Measurements from ENCODE around the gene C2CD2. TPM values are rescaled to one million over a fixed set of nuclear protein-coding genes. Genes with fewer than 3 reads are reported as not detected.

The C2CD2 gene
- total and polyA plus RNA-seq, 2 donors (not counting 1 experiment from before 2014, with no cell fraction given), result 20.3 to 22.3 TPM

DNA sequence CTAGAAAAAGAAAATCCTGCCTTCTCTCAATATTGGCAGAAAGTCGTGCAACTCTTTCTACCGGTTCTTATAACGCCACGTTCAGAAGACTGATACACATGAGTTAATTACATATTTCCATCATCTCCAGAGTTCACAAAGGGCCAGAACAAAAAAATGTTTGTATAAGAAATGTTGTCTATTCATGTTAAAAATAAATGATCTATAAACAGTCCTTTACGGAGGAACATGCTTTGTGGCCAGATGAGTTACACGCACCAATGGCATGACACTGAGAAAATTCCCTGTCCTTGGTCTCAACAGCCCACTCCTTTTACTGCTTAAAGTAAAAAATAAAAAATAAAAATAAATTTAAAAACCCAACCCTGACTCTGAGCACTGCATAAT is 29.5 kb downstream of the C2CD2 start:
- H3K9ac ChIP-seq (ENCODE audit: insufficient read depth, low read length), result no peak overlapping the region
- no peaks in the 10 kb centered on the region for H3K27me3 ChIP-seq (ENCODE audit: control insufficient read depth, insufficient read depth, low read length)
- no peaks in the 10 kb centered on the region for H4K20me1 ChIP-seq (ENCODE audit: control insufficient read depth, extremely low read depth, insufficient read depth, low read length)
- H3K4me2 ChIP-seq (ENCODE audit: extremely low read depth, insufficient read depth, low read length), result peak overlapping the region; percentile 92
- no peak overlapping the region for H2AFZ ChIP-seq (ENCODE audit: low read length)
- H3K4me1 ChIP-seq (ENCODE audit: control insufficient read depth, extremely low read depth, insufficient read depth, low read length), result peaks cover 20% of the 10 kb centered on the region
- H3K36me3 ChIP-seq (ENCODE audit: control insufficient read depth, insufficient read depth, low read length), result no peaks in the 10 kb centered on the region
- H3K4me3 ChIP-seq (replicated peaks in 1 of 4; ENCODE audit: control extremely low read depth in 1 of 4, insufficient read depth in 1 of 4, low read depth in 3 of 4, low read length in 4 of 4), result peak overlapping the region in 2 of 4 experiments; percentile 7 to 23
- peaks cover 6% of the 10 kb centered on the region for H3K79me2 ChIP-seq (ENCODE audit: control insufficient read depth, insufficient read depth, low read length)
- TF ChIP-seq EZH2 (IDR thresholded peaks at IDR 0.05; ENCODE audit: low read length, missing control alignments), result no peak
- TF ChIP-seq, protein P1, sequence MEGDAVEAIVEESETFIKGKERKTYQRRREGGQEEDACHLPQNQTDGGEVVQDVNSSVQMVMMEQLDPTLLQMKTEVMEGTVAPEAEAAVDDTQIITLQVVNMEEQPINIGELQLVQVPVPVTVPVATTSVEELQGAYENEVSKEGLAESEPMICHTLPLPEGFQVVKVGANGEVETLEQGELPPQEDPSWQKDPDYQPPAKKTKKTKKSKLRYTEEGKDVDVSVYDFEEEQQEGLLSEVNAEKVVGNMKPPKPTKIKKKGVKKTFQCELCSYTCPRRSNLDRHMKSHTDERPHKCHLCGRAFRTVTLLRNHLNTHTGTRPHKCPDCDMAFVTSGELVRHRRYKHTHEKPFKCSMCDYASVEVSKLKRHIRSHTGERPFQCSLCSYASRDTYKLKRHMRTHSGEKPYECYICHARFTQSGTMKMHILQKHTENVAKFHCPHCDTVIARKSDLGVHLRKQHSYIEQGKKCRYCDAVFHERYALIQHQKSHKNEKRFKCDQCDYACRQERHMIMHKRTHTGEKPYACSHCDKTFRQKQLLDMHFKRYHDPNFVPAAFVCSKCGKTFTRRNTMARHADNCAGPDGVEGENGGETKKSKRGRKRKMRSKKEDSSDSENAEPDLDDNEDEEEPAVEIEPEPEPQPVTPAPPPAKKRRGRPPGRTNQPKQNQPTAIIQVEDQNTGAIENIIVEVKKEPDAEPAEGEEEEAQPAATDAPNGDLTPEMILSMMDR (conservative IDR thresholded peaks at IDR 0.05 in 1 of 2, IDR thresholded peaks at IDR 0.05 in 1 of 2; ENCODE audit: low read depth in 1 of 2, low read length in 2 of 2), result no peak
- peak; percentile 45 to 57 for DNase-seq (ENCODE audit: low read depth in 2 of 2)
- H3K27ac ChIP-seq (ENCODE audit: insufficient read depth, low read length), result peak overlapping the region; percentile 83
- H3K9me3 ChIP-seq (ENCODE audit: control insufficient read depth, insufficient read depth, low read depth, low read length), result no peaks in the 10 kb centered on the region

GRCh38 chr21:41923631-41924367 is 30.0 kb downstream of the C2CD2 start:
- H2AFZ ChIP-seq (ENCODE audit: low read length), result no peak overlapping the region
- TF ChIP-seq, protein P1 (conservative IDR thresholded peaks at IDR 0.05 in 1 of 2, IDR thresholded peaks at IDR 0.05 in 1 of 2; ENCODE audit: low read depth in 1 of 2, low read length in 2 of 2), result no peak
- H3K27ac ChIP-seq (ENCODE audit: insufficient read depth, low read length), result peak overlapping the region; percentile 83
- peak overlapping the region in 3 of 4 experiments; percentile 6 to 23 (median 11) for H3K4me3 ChIP-seq (replicated peaks in 1 of 4; ENCODE audit: control extremely low read depth in 1 of 4, insufficient read depth in 1 of 4, low read depth in 3 of 4, low read length in 4 of 4)
- peak overlapping the region; percentile 48 for H3K9ac ChIP-seq (ENCODE audit: insufficient read depth, low read length)
- H3K4me2 ChIP-seq (ENCODE audit: extremely low read depth, insufficient read depth, low read length), result peak overlapping the region; percentile 92
- H3K27me3 ChIP-seq (ENCODE audit: control insufficient read depth, insufficient read depth, low read length), result no peaks in the 10 kb centered on the region
- peaks cover 20% of the 10 kb centered on the region for H3K4me1 ChIP-seq (ENCODE audit: control insufficient read depth, extremely low read depth, insufficient read depth, low read length)
- H3K79me2 ChIP-seq (ENCODE audit: control insufficient read depth, insufficient read depth, low read length), result peaks cover 3% of the 10 kb centered on the region
- H4K20me1 ChIP-seq (ENCODE audit: control insufficient read depth, extremely low read depth, insufficient read depth, low read length), result no peaks in the 10 kb centered on the region
- H3K9me3 ChIP-seq (ENCODE audit: control insufficient read depth, insufficient read depth, low read depth, low read length), result no peaks in the 10 kb centered on the region
- H3K36me3 ChIP-seq (ENCODE audit: control insufficient read depth, insufficient read depth, low read length), result peaks cover 3% of the 10 kb centered on the region
- peak; percentile 48 to 80 for DNase-seq (ENCODE audit: low read depth in 2 of 2)

DNA sequence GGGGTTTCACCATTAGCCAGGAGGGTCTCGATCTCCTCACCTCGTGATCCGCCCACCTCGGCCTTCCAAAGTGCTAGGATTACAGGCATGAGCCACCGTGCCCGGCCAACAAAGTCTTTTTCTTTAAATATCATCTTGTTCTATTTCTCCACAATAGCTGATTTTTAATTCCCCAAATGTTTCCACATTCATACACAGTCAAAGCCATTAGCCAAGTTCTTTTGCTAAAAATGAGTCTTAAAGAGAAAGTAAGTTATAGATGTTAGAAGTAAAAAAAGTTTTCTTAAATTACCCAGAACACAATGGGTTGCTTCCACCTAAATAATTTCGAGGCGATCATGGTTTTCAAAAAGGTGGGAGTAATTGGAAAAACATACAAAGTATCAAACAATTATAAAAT is 30.6 kb downstream of the C2CD2 start:
- no peak for TF ChIP-seq EZH2 (IDR thresholded peaks at IDR 0.05; ENCODE audit: low read length, missing control alignments)
- TF ChIP-seq, protein P1 (conservative IDR thresholded peaks at IDR 0.05 in 1 of 2, IDR thresholded peaks at IDR 0.05 in 1 of 2; ENCODE audit: low read depth in 1 of 2, low read length in 2 of 2), result no peak
- H3K79me2 ChIP-seq (ENCODE audit: control insufficient read depth, insufficient read depth, low read length), result peaks cover 3% of the 10 kb centered on the region

More for the DNA sequence above, 30.6 kb downstream of the C2CD2 start:
- Histone ChIP-seq H2AFZ (ENCODE audit: low read length) (no peak overlapping the region), H3K9ac (ENCODE audit: insufficient read depth, low read length) (no peak overlapping the region), H3K4me1 (ENCODE audit: control insufficient read depth, extremely low read depth, insufficient read depth, low read length) (peaks cover 20% of the 10 kb centered on the region), H3K4me3 (replicated peaks in 1 of 4; ENCODE audit: control extremely low read depth in 1 of 4, insufficient read depth in 1 of 4, low read depth in 3 of 4, low read length in 4 of 4) (peak overlapping the region in 2 of 4 experiments; percentile 11 to 23), H3K4me2 (ENCODE audit: extremely low read depth, insufficient read depth, low read length) (peak overlapping the region; percentile 92), H3K27ac (ENCODE audit: insufficient read depth, low read length) (peak overlapping the region; percentile 83), H4K20me1 (ENCODE audit: control insufficient read depth, extremely low read depth, insufficient read depth, low read length) (no peaks in the 10 kb centered on the region), H3K36me3 (ENCODE audit: control insufficient read depth, insufficient read depth, low read length) (peaks cover 3% of the 10 kb centered on the region), H3K9me3 (ENCODE audit: control insufficient read depth, insufficient read depth, low read depth, low read length) (no peaks in the 10 kb centered on the region), H3K27me3 (ENCODE audit: control insufficient read depth, insufficient read depth, low read length) (no peaks in the 10 kb centered on the region)
- DNase-seq (ENCODE audit: low read depth in 2 of 2), result no peak
